ENCODE results near the gene COQ2. TPM values are rescaled to one million over a fixed set of nuclear protein-coding genes. Genes with fewer than 3 reads are reported as not detected.
A peak's percentile ranks its signal among the peaks of the same experiment; 100 is the strongest.

The COQ2 gene
- total RNA-seq, 2 experiments from 2014 or later = 12.1 to 14.4 TPM

DNA sequence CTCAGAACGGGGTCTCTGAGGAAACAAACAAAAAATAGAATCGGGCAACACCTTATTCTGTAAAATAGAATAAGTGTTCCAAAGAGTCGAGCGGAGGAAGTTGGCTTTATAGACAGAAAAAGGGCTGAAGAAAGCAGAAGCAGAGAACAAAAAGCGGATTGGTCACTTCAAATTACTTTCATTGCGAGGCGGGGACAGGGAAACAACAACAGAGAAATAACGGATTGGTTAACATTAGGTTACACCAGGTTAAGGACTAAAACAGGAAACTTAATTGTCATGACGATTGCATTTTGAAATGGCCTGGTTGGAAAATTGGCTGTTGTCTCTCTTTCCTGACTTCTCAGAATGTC is 433 bp upstream of the COQ2 start:
- CTCF ChIA-PET (ENCODE audit: unreplicated experiment) = interaction anchor here (1.0 to 1.7 kb wide), 3 partner anchors 170 to 248 kb away, joined by 3 to 4 read pairs (median 3); no protein-coding TSS in a partner anchor
- H3K4me3 ChIP-seq (ENCODE audit: low read depth, low read length, poor library complexity, severe bottlenecking) = peak overlapping the region; percentile 81
- intact Hi-C loops (cut with micrococcal nuclease; ENCODE audit: unreplicated experiment) = loop anchor here (2.0 to 10.0 kb wide), 4 partner anchors 170 to 820 kb away; partner anchors contain the start of genes HELQ and MRPS18C

DNA sequence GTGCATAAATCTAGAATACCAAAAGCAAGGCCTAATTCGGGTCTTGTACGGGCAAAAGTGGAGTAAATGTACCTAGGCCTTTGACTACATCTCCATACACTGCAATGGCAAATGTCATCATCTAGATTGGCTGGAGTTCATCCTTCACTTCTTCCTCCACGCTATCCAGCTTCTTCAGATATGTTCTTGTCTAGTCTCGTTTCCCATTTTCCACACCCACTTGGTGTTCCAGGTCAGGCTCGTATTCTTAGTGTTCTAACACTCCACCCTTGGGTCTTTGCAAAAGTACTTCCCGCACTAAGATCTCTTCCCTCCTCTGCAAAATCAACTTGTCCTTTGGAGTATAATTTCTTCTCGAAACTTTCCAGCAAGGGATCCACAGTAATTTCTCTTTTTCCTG is 1.4 kb downstream of the COQ2 start:
- H2AFZ ChIP-seq (ENCODE audit: low read length) = no peak overlapping the region
- ChIA-PET CTCF (ENCODE audit: unreplicated experiment) (no interaction called here), POLR2A (interaction anchor here (0.6 to 2.4 kb wide), 13 partner anchors 15 to 404 kb away, joined by 3 to 16 read pairs (median 5); partner anchors contain the start of gene THAP9)
- intact Hi-C loops (cut with micrococcal nuclease; ENCODE audit: unreplicated experiment) = loop anchor here (2.0 to 10.0 kb wide), 5 partner anchors 172 to 818 kb away; partner anchors contain the start of genes HELQ, MRPS18C and SEC31A
- no peaks in the 10 kb centered on the region for H3K9me3 ChIP-seq (ENCODE audit: low read length)
- H3K9me2 ChIP-seq (ENCODE audit: insufficient read depth, low read length) = no peaks in the 10 kb centered on the region
- TSS peak; percentile 70 for BruUV-seq (replicated peaks)
- H3K79me2 ChIP-seq (ENCODE audit: insufficient read depth, low read depth, low read length) = peaks cover 22% of the 10 kb centered on the region; the same call in 1 of the 2 replicates
- peak overlapping the region; percentile 81 for H3K4me3 ChIP-seq (ENCODE audit: low read depth, low read length, poor library complexity, severe bottlenecking)
- DNase-seq (ENCODE audit: low spot score) = no peak
- H3K27ac ChIP-seq (ENCODE audit: low read depth, low read length, poor library complexity, severe bottlenecking) = no peak overlapping the region
- H3K36me3 ChIP-seq (ENCODE audit: insufficient read depth, low read length) = peaks cover 7% of the 10 kb centered on the region
- H3K4me1 ChIP-seq (ENCODE audit: insufficient read depth, low read length, poor library complexity, severe bottlenecking) = peaks cover 40% of the 10 kb centered on the region
- no peak for TF ChIP-seq EZH2phosphoT487 (IDR thresholded peaks at IDR 0.05; ENCODE audit: borderline replicate concordance, low read depth, low read length)
- TF ChIP-seq, protein P1, sequence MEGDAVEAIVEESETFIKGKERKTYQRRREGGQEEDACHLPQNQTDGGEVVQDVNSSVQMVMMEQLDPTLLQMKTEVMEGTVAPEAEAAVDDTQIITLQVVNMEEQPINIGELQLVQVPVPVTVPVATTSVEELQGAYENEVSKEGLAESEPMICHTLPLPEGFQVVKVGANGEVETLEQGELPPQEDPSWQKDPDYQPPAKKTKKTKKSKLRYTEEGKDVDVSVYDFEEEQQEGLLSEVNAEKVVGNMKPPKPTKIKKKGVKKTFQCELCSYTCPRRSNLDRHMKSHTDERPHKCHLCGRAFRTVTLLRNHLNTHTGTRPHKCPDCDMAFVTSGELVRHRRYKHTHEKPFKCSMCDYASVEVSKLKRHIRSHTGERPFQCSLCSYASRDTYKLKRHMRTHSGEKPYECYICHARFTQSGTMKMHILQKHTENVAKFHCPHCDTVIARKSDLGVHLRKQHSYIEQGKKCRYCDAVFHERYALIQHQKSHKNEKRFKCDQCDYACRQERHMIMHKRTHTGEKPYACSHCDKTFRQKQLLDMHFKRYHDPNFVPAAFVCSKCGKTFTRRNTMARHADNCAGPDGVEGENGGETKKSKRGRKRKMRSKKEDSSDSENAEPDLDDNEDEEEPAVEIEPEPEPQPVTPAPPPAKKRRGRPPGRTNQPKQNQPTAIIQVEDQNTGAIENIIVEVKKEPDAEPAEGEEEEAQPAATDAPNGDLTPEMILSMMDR (conservative IDR thresholded peaks at IDR 0.05; ENCODE audit: low read length) = no peak
- H4K20me1 ChIP-seq (ENCODE audit: insufficient read depth, low read length) = peaks cover 14% of the 10 kb centered on the region; the same call in 1 of the 2 replicates
- peak overlapping the region; percentile 73 for H3K4me2 ChIP-seq (ENCODE audit: low read length)

More for the DNA sequence above, 433 bp upstream of the COQ2 start:
- Histone ChIP-seq H3K9me3 (ENCODE audit: low read length) (no peaks in the 10 kb centered on the region), H2AFZ (ENCODE audit: low read length) (peak overlapping the region; percentile 97), H3K36me3 (ENCODE audit: insufficient read depth, low read length) (no peaks in the 10 kb centered on the region), H3K9me2 (ENCODE audit: insufficient read depth, low read length) (no peaks in the 10 kb centered on the region), H3K27ac (ENCODE audit: low read depth, low read length, poor library complexity, severe bottlenecking) (peak overlapping the region; percentile 58), H3K79me2 (ENCODE audit: insufficient read depth, low read depth, low read length) (peaks cover 22% of the 10 kb centered on the region; the same call in 1 of the 2 replicates), H3K4me2 (ENCODE audit: low read length) (peak overlapping the region; percentile 73), H4K20me1 (ENCODE audit: insufficient read depth, low read length) (peaks cover 14% of the 10 kb centered on the region; the same call in 1 of the 2 replicates), H3K4me1 (ENCODE audit: insufficient read depth, low read length, poor library complexity, severe bottlenecking) (peaks cover 40% of the 10 kb centered on the region)
- POLR2A ChIA-PET = interaction anchor here (0.5 to 2.4 kb wide), 15 partner anchors 10 to 788 kb away, joined by 3 to 16 read pairs (median 4); partner anchors contain the start of gene COPS4
- no peak for TF ChIP-seq EZH2phosphoT487 (IDR thresholded peaks at IDR 0.05; ENCODE audit: borderline replicate concordance, low read depth, low read length)
- TF ChIP-seq, protein P1 (conservative IDR thresholded peaks at IDR 0.05; ENCODE audit: low read length) = no peak
- DNase-seq (ENCODE audit: low spot score) = peak; percentile 66
- TSS peak; percentile 99 for BruUV-seq (replicated peaks)

DNA sequence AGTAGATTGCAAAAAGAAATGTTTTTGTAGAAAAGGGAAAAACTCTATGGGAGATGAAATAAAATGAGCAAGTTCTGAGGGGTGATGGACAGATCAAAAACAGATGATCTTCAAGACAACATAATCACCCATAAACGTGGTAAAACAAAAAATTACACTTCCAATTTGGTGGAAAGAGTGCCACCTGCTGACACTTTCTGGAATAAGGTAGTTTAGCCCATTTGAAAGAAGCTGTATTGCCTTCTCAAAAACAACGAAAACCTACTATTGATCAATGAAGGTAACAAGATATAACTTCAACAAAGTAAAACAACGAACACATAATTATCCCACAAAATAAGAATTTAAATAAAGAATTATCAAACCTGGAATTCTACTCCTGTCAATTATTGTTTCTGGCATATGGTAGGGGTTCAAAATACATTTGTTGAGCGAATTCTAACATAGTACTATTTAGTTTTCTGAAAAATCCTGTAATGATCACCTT is 2.5 kb downstream of the COQ2 start:
- BruUV-seq (replicated peaks) = no TSS peak
- Histone ChIP-seq H3K9me3 (ENCODE audit: low read length) (no peaks in the 10 kb centered on the region), H3K27ac (ENCODE audit: low read depth, low read length, poor library complexity, severe bottlenecking) (no peak overlapping the region), H3K79me2 (ENCODE audit: insufficient read depth, low read depth, low read length) (peaks cover 22% of the 10 kb centered on the region; the same call in 1 of the 2 replicates), H3K9me2 (ENCODE audit: insufficient read depth, low read length) (no peaks in the 10 kb centered on the region), H3K4me1 (ENCODE audit: insufficient read depth, low read length, poor library complexity, severe bottlenecking) (peaks cover 40% of the 10 kb centered on the region), H3K4me3 (ENCODE audit: low read depth, low read length, poor library complexity, severe bottlenecking) (peak overlapping the region; percentile 8), H3K36me3 (ENCODE audit: insufficient read depth, low read length) (peaks cover 13% of the 10 kb centered on the region), H3K4me2 (ENCODE audit: low read length) (peak overlapping the region; percentile 73), H2AFZ (ENCODE audit: low read length) (no peak overlapping the region), H4K20me1 (ENCODE audit: insufficient read depth, low read length) (peaks cover 14% of the 10 kb centered on the region; the same call in 1 of the 2 replicates)
- TF ChIP-seq, protein P1 (conservative IDR thresholded peaks at IDR 0.05; ENCODE audit: low read length) = peak; percentile 94
- TF ChIP-seq EZH2phosphoT487 (IDR thresholded peaks at IDR 0.05; ENCODE audit: borderline replicate concordance, low read depth, low read length) = no peak
- DNase-seq (ENCODE audit: low spot score) = peak; percentile 77
- intact Hi-C loops (cut with micrococcal nuclease; ENCODE audit: unreplicated experiment) = loop anchor here (1.0 to 10.0 kb wide), 7 partner anchors 173 to 817 kb away; partner anchors contain the start of genes COPS4, HELQ, MRPS18C and SEC31A
- ChIA-PET CTCF (ENCODE audit: unreplicated experiment) (no interaction called here), POLR2A (interaction anchor here (0.6 to 2.4 kb wide), 4 partner anchors 64 to 342 kb away, joined by 3 to 8 read pairs (median 3); partner anchors contain the start of gene COPS4)
